Skeletal muscle satellite cell (primary cell): ENCODE data around the gene PXK.
A peak's percentile ranks its signal among the peaks of the same experiment; 100 is the strongest.

Source experiments
- H3K27me3 ChIP-seq: 2 replicates; pipeline ENCODE4 v1.7.0; 2013; ENCODE audit warnings: low read length; ENCODE audit not compliant: control insufficient read depth, insufficient read depth
- H3K36me3 ChIP-seq: 2 replicates; pipeline ENCODE4 v1.7.0; 2013; ENCODE audit warnings: mild to moderate bottlenecking, control low read depth, low read length; ENCODE audit not compliant: insufficient read depth
- H3K4me1 ChIP-seq: 2 replicates; pipeline ENCODE4 v1.7.0; 2013; ENCODE audit warnings: low read length; ENCODE audit not compliant: control insufficient read depth, insufficient read depth
- H3K4me2 ChIP-seq: 2 replicates; pipeline ENCODE4 v1.7.0; 2013; ENCODE audit warnings: mild to moderate bottlenecking, low read length
- H3K4me3 ChIP-seq: 2 replicates; pipeline ENCODE4 v1.7.0; 2013; ENCODE audit warnings: low read length
- H3K9ac ChIP-seq: 2 replicates; pipeline ENCODE4 v1.7.0; 2013; ENCODE audit warnings: mild to moderate bottlenecking, low read depth, low read length, moderate library complexity
- H3K9me3 ChIP-seq: replicated peaks from 2 replicates; pipeline ENCODE4 v1.7.0; 2013; ENCODE audit warnings: mild to moderate bottlenecking, control low read depth, low read length

Gene PXK

DNA sequence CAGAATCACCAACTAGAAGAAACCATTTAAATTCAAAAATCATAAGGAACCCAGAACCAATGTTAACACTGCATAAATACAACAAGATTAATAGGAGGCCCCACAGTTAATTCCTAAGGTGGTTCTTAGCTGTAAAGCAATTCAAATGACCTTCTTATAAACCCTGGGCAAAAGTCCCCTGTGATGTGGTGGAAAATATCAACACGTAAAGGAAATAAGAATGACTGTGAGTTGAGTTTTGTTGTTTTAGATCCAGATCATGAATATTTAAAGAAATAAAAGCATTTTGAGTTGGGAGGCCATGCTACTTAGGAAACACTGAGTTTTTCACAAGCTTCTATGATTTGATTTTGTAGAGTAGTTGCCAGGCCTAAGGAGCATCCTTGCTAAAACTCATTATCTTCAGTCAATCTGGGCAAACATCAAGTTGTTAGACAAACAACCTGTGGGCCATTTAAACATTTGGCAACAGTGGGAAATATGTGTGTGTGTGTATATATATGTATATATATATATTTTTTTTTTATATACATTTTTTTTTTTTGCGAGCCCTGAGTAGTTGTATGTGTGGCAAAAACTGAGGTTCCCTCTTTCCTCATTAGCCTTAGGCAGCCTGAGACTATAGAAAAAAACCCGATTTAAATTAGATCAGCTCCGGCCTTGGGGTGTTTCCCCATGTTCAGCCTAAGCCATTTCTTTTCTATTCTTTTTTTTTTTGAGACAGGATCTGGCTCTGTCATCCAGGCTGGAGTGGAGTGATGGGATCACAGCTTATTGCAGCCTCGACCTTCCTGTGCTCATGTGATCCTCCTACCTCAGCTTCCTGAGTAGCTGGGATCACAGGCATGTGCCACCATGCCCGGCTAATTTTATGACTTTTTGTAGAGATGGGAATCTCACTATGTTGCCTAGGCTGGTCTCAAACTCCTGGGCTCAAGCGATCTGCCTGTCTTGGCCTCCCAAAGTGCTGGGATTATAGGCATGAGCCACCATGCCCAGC lies 8.0 kb upstream of the PXK start:
- H3K4me2 ChIP-seq: no peak overlapping the region
- H3K9me3 ChIP-seq: no peaks in the 10 kb centered on the region
- no peaks in the 10 kb centered on the region for H3K27me3 ChIP-seq
- peaks cover 13% of the 10 kb centered on the region for H3K4me1 ChIP-seq
- H3K36me3 ChIP-seq: peaks cover 6% of the 10 kb centered on the region
- no peak overlapping the region for H3K9ac ChIP-seq
- H3K4me3 ChIP-seq: no peak overlapping the region

DNA sequence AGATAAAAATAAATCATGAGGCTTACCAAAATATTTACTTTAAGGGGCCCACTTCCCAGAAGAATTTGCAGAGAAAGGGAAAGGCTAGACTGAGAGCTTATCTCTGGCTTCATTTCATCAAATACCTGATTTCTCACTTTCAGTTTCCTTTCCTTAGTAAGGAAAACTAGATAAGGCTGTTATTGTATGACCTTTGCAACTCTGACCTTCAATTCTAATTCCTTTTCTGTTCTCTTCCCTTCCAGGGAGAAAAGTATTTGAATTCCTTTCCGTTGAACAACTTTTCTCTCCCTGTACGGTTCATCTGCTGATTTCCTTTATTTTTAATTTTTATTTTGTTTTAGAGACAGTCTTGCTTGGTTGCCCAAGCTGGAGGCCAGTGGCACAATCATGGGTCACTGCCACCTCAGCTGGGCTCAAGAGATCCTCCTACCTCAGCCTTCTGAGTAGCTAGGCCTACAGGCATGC lies 7.1 kb upstream of the PXK start:
- Histone ChIP-seq H3K9ac (no peak overlapping the region), H3K4me3 (no peak overlapping the region), H3K4me1 (peaks cover 13% of the 10 kb centered on the region), H3K27me3 (no peaks in the 10 kb centered on the region), H3K9me3 (no peaks in the 10 kb centered on the region), H3K4me2 (no peak overlapping the region), H3K36me3 (peaks cover 4% of the 10 kb centered on the region)

DNA sequence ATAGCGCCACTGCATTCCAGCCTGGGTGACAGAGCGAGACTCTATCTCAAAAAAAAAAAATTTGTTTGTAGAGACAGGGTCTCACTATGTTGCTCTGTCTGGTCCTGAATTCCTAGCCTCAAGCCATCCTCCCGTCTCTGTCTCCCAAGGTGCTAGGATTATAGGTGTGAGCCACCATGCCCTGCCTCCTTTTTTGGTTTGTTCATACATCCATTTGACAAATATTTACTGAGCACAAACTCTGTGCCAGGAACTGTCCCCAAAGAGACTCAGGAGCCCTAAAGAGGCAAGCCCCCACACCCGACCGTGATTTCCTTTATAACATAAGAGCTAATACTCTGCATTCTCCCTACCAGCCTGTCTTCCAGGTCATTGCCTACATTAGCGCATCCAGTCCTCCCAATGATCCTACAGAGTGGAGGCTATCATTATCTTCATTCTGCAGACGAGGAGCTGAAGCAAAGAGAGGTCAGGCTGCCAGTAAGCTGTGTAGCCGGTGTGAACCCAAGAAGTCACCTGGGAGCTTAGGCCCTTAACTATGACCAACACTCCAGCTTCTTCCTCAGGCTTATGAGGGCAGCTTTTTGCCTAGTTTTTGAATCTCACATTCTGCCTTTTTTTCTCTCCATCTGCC lies 6.3 kb upstream of the PXK start:
- H3K4me2 ChIP-seq: no peak overlapping the region
- no peak overlapping the region for H3K4me3 ChIP-seq

DNA sequence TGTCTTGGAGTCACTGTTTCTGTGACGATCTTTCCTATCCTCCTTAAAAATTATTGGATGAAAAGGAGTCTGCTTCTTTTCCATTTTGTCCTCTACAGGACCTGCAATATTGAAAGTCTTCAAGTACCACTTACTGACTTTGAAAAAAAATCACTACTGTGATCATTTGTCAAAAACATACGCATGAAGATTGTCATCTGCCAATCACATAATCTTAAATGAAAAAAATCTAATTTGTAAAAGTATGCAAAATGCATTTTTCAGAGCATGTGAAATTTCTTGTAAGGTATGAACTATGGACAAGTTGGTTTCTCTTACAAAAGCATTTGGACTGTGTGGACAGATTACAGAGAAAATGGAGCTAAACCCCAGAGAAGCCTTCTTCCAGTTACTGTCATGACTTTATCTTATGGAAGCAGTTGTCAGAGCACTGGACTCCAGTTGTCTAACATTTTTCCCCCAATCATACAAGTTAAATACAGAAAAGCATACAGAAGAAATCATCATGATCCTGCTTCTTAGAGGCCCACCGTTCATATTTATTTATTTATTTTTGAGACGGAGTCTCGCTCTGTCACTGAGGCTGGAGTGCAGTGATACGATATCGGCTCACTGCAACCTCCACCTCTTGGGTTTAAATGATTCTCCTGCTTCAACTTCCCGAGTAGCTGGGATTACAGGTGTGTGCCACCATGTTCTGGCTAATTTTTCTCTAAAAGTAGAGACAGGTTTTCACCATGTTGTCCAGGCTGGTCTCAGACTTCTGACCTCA lies 3.4 kb upstream of the PXK start:
- Histone ChIP-seq H3K27me3 (no peaks in the 10 kb centered on the region), H3K9me3 (no peaks in the 10 kb centered on the region), H3K36me3 (no peaks in the 10 kb centered on the region), H3K4me1 (peaks cover 20% of the 10 kb centered on the region), H3K4me2 (no peak overlapping the region), H3K4me3 (no peak overlapping the region), H3K9ac (no peak overlapping the region)

More for the DNA sequence above, 6.3 kb upstream of the PXK start:
- Histone ChIP-seq H3K9me3 (no peaks in the 10 kb centered on the region), H3K27me3 (no peaks in the 10 kb centered on the region), H3K9ac (no peak overlapping the region), H3K36me3 (peaks cover 2% of the 10 kb centered on the region), H3K4me1 (peaks cover 13% of the 10 kb centered on the region)

DNA sequence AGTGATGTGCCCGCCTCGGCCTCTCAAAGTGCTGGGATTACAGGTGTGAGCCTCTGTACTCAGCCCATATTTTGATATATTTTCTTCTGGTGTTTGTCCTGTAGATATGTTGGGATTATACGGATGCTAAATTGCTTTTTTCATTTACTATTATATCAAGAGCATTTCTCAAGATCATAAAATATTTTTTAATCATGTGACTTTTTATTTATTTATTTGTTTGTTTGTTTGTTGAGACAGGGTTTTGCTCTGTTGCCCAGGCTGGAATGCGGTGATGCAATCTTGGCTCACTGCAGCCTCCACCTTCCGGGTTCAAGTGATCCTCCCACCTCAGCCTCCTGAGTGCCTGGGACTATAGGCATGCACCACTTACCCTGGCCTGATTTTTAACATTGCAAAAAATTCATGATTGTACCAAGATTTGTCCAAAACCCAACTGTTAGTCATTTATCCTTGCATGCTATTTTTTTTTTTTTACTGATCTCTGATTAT lies 2.7 kb upstream of the PXK start:
- no peak overlapping the region for H3K4me2 ChIP-seq
- no peaks in the 10 kb centered on the region for H3K36me3 ChIP-seq
- H3K9ac ChIP-seq: no peak overlapping the region
- peaks cover 25% of the 10 kb centered on the region for H3K4me1 ChIP-seq
- H3K9me3 ChIP-seq: no peaks in the 10 kb centered on the region
- no peaks in the 10 kb centered on the region for H3K27me3 ChIP-seq
- H3K4me3 ChIP-seq: no peak overlapping the region

DNA sequence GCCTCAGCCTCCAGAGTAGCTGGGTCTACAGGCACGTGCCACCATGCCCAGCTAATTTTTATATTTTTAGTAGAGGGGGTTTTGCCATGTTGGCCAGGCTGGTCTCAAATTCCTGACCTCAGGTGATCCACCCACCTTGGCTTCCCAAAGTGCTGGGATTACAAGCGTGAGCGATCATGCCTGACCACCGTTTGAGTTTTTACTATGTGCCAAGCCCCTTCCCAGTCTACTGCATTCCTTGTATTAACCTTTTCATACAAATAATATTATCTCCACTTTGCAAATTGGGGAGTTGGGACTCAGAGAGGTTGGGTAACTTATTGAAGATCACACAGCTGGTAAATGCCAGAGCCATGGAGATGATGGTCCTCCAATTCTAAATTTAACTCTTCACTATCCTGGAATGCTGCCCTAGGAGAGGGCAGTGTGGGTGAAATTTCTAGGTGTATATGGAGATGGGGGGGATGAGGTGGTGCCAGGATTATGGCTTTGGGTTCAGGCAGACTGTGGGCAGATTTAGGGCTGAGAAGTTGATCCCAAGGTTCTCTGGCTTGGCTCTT lies 1.0 kb upstream of the PXK start:
- Histone ChIP-seq H3K4me3 (no peak overlapping the region), H3K9ac (no peak overlapping the region)

DNA sequence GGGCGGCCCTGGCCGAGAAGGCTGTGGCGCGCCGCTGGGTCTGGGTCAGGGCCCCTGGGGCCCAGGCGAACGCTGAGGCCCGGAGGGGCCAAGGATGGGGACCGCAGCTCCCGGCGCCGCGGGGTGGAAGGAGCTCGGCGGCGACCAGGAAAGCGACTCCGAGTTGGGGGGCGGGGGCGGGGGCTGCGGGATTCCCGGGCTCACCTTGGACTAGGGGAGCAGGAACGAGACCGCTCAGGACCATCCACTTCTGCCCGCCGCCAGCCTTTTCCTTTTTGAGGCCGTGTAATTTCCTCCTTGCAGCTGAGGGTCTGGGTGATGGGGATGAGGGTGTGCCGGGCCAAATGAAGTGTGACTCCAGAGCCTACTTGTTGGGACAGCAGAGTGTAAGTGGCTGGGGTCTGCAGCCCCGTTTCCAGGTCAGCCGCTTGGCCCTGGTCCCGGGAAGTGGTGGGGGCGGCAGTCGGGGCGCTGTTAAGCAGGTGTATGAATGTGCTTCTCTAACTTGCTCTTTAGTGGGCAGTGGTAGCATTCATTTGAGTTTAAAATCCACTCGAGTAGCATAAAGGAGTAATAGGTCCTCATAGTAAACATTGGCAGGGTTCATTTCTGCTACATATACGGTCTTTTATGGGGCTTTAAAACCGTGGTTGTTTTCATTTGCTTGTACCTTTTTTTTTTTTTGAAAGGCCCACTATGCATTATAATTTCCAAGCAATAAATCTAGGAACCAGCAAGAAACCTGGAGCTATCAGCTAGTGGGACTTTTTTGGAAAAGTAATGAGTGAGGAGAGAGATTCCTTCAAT lies 717 bp downstream of the PXK start:
- Histone ChIP-seq H3K9ac (peak overlapping the region; percentile 88), H3K4me2 (peak overlapping the region; percentile 98), H3K4me1 (peaks cover 34% of the 10 kb centered on the region), H3K4me3 (peak overlapping the region; percentile 93), H3K27me3 (no peaks in the 10 kb centered on the region), H3K9me3 (no peaks in the 10 kb centered on the region), H3K36me3 (no peaks in the 10 kb centered on the region)

More for the DNA sequence above, 1.0 kb upstream of the PXK start:
- H3K27me3 ChIP-seq: no peaks in the 10 kb centered on the region
- H3K4me1 ChIP-seq: peaks cover 30% of the 10 kb centered on the region
- no peak overlapping the region for H3K4me2 ChIP-seq
- no peaks in the 10 kb centered on the region for H3K36me3 ChIP-seq
- no peaks in the 10 kb centered on the region for H3K9me3 ChIP-seq

DNA sequence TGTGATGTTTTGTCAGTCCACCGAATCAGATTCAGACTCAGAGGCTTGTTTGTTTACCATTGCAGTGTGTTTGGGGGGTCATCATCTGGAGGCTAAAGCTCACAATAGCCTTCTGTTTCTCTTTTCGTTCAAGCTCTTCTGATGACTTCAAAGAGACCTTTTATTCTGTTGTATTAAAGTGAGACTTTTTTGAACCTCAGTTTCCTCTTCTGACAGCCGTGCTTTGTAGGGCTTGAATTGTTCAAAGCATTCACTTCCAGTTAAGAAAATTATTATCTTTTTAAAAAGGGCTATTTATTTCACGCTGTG lies 1.3 kb downstream of the PXK start:
- peaks cover 34% of the 10 kb centered on the region for H3K4me1 ChIP-seq
- H3K9me3 ChIP-seq: no peaks in the 10 kb centered on the region
- H3K27me3 ChIP-seq: no peaks in the 10 kb centered on the region
- H3K4me3 ChIP-seq: peak overlapping the region; percentile 93
- no peaks in the 10 kb centered on the region for H3K36me3 ChIP-seq
- H3K9ac ChIP-seq: peak overlapping the region; percentile 88
- H3K4me2 ChIP-seq: peak overlapping the region; percentile 98

DNA sequence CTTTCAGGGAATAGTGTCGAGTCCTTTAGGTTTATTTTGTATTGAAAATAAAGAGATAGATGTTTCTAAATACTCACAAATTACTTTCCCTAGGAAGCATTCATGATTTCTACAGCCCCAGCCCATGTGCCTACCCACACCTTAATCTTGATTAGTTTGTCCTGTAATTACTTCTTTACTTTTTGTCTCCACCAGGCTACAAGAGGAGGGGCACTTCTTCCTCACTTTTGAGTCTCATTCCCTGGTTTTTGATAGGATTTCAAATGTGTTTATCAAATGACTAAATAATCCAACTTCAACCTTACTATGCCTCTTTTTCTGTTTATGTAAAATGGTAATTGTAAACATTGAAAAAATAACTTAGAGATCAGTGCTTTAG lies 1.8 kb downstream of the PXK start:
- no peaks in the 10 kb centered on the region for H3K27me3 ChIP-seq
- H3K4me1 ChIP-seq: peaks cover 34% of the 10 kb centered on the region
- peak overlapping the region; percentile 93 for H3K4me3 ChIP-seq
- no peaks in the 10 kb centered on the region for H3K36me3 ChIP-seq
- no peaks in the 10 kb centered on the region for H3K9me3 ChIP-seq
- H3K4me2 ChIP-seq: peak overlapping the region; percentile 98
- H3K9ac ChIP-seq: peak overlapping the region; percentile 88

DNA sequence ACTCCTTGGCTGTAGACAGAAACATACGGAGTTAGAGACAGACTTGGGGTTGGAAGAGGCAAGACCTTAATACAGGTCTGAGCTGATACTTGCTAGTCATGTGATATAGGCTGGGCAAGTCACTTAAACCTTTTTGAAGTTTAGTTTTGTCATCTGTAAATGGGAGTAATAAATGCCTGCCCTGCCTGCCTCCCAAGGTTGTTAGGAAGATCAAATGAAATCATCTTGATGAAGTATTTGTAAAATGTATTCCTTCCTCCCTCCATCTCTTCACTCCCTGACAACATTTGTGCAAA lies 2.9 kb downstream of the PXK start:
- no peaks in the 10 kb centered on the region for H3K27me3 ChIP-seq
- peak overlapping the region; percentile 72 for H3K4me2 ChIP-seq
- H3K9ac ChIP-seq: peak overlapping the region; percentile 75
- no peaks in the 10 kb centered on the region for H3K9me3 ChIP-seq
- no peaks in the 10 kb centered on the region for H3K36me3 ChIP-seq
- peak overlapping the region; percentile 37 for H3K4me3 ChIP-seq
- peaks cover 34% of the 10 kb centered on the region for H3K4me1 ChIP-seq
